K562 (cell line): ENCODE measurements around the gene LRMDA.

Source experiments
- BRD9 ChIP-seq: fragments of 450-650 bp; IDR thresholded peaks from 2 replicates; pipeline ENCODE4 v1.6.1; 2018; ENCODE audit warnings: low read depth; ENCODE audit not compliant: partially characterized antibody
- CTCF ChIP-seq, 3 experiments: IDR thresholded peaks in 2 of 3; conservative IDR thresholded peaks in 1 of 3; 2 replicates each; pipeline ENCODE4 v1.5.1; 2011 to 2012; ENCODE audit warnings: low read length in 3 of 3, mild to moderate bottlenecking in 3 of 3, control low read depth in 2 of 3, improper control_type of control experiment in 1 of 3, inconsistent platforms in 1 of 3, low read depth in 1 of 3, mixed read lengths in 1 of 3, moderate library complexity in 1 of 3; ENCODE audit not compliant: insufficient read depth in 2 of 3
- EWSR1 ChIP-seq: fragments of 450-650 bp; IDR thresholded peaks from 2 replicates; pipeline ENCODE4 v1.6.1; 2018; ENCODE audit warnings: borderline replicate concordance, mild to moderate bottlenecking, low read depth, moderate library complexity; ENCODE audit not compliant: partially characterized antibody
- GABPA ChIP-seq: fragments of 200-800 bp; sonication (Bioruptor generic); conservative IDR thresholded peaks from 2 replicates; pipeline ENCODE4 v1.6.1; 2016; ENCODE audit warnings: low read depth, missing genetic modification characterization, missing compliant biosample characterization
- TAF1 ChIP-seq: IDR thresholded peaks from 2 replicates; pipeline ENCODE4 v1.6.1; 2011; ENCODE audit warnings: mild to moderate bottlenecking, low read length, moderate library complexity; ENCODE audit not compliant: insufficient read depth, control insufficient read depth, severe bottlenecking; ENCODE audit errors: extremely low read depth
- TAF15 ChIP-seq: fragments of 200-400 bp; formaldehyde crosslinking; IDR thresholded peaks from 2 replicates; pipeline ENCODE4 v1.6.1; 2017; ENCODE audit warnings: mild to moderate bottlenecking, low read depth, low read length, moderate library complexity
- ZEB2 ChIP-seq: fragments of 450-650 bp; IDR thresholded peaks from 2 replicates; pipeline ENCODE4 v1.6.1; 2016
- ZNF41 ChIP-seq: fragments of 250-450 bp; sonication (Bioruptor Pico); conservative IDR thresholded peaks from 2 replicates; pipeline ENCODE4 v1.4.0; 2020; ENCODE audit warnings: mild to moderate bottlenecking

- TF ChIP-seq CTCF (IDR thresholded peaks at IDR 0.05 in 2 of 3, conservative IDR thresholded peaks at IDR 0.05 in 1 of 3; ENCODE audit: insufficient read depth in 2 of 3, low read depth in 1 of 3, low read length in 3 of 3): no peak
- no peak for TF ChIP-seq TAF15
- TF ChIP-seq ZEB2: no peak
- TF ChIP-seq BRD9: no peak
- no peak for TF ChIP-seq ZNF41 (CRISPR knock-in tag)
- TF ChIP-seq EWSR1: no peak
- no peak for TF ChIP-seq GABPA (tag)
- no peak for TF ChIP-seq TAF1
Measured at GRCh38 chr10:75708060-75708459, 276.6 kb downstream of the LRMDA start.
